Fibroblast of skin of left quadriceps (primary cell): ENCODE results near the gene IL17C.
A peak's percentile ranks its signal among the peaks of the same experiment; 100 is the strongest.
"Not testable (repeated sequence)": the region's sequence is repeated elsewhere in the genome, so short reads cannot be mapped to it uniquely, and the experiment has no call there.

Experiments
- DNase-seq, 2 experiments: peaks; one replicate each; pipeline ENCODE4 v3.0.0-alpha.2; 2013; ENCODE audit warnings: low read depth in 2 of 2

Gene IL17C

GRCh38 chr16:88658714-88659113 is 20.3 kb downstream of the IL17C start:
- no peak for DNase-seq

GRCh38 chr16:88659160-88659559 is 20.8 kb downstream of the IL17C start:
- no peak for DNase-seq

- no peak for DNase-seq
These were observed 23.1 kb downstream of the IL17C start for GRCh38 chr16:88661468-88661867.

GRCh38 chr16:88662222-88662842 is 24.0 kb downstream of the IL17C start:
- no peak for DNase-seq

- peak; percentile 92 to 93 for DNase-seq
These were observed 24.7 kb downstream of the IL17C start, which contains the start of gene MVD for GRCh38 chr16:88662843-88663606. TSS of gene MVD (minus strand) at chr16:88663091. CDS start at chr16:88663080, 11 bp downstream.

- no peak for DNase-seq
These were observed 26.8 kb downstream of the IL17C start for GRCh38 chr16:88665148-88665547.

- no peak for DNase-seq
These were observed 27.2 kb downstream of the IL17C start for GRCh38 chr16:88665570-88665969.

- DNase-seq, result no peak
These were observed 29.1 kb downstream of the IL17C start for GRCh38 chr16:88667461-88667860.

- DNase-seq, result not testable (repeated sequence)
These were observed 31.1 kb downstream of the IL17C start for GRCh38 chr16:88669493-88669892.

- DNase-seq, result no peak
These were observed 31.6 kb downstream of the IL17C start for GRCh38 chr16:88669980-88670379.

GRCh38 chr16:88671806-88672205 is 33.4 kb downstream of the IL17C start:
- DNase-seq, result no peak

- DNase-seq, result no peak
These were observed 34.4 kb downstream of the IL17C start for GRCh38 chr16:88672776-88673175.

GRCh38 chr16:88673716-88674379 is 35.5 kb downstream of the IL17C start:
- no peak for DNase-seq

- no peak for DNase-seq
These were observed 38.3 kb downstream of the IL17C start for GRCh38 chr16:88676502-88677242.

- no peak for DNase-seq
These were observed 39.3 kb downstream of the IL17C start for GRCh38 chr16:88677721-88678120.

- DNase-seq, result no peak
These were observed 40.0 kb downstream of the IL17C start for GRCh38 chr16:88678224-88678979.

GRCh38 chr16:88680554-88681083 is 42.2 kb downstream of the IL17C start:
- DNase-seq, result no peak

GRCh38 chr16:88681084-88681680 is 42.8 kb downstream of the IL17C start:
- DNase-seq, result no peak

- DNase-seq, result no peak
These were observed 43.5 kb downstream of the IL17C start for GRCh38 chr16:88681709-88682451.

GRCh38 chr16:88684569-88685155 is 46.3 kb downstream of the IL17C start:
- DNase-seq, result no peak
